Glutamatergic neuron (in vitro differentiated cells): Measurements from ENCODE around the gene DPYSL4. TPM values are rescaled to one million over a fixed set of nuclear protein-coding genes. Genes with fewer than 3 reads are reported as not detected.
A peak's percentile ranks its signal among the peaks of the same experiment; 100 is the strongest.

Source experiments
- DNase-seq: peaks from one replicate; pipeline ENCODE4 v3.0.0; 2022
- H3K27ac Mint-ChIP-seq: one replicate; pipeline ENCODE4 v1.8.0; 2020; ENCODE audit warnings: mild to moderate bottlenecking, mixed read lengths, inconsistent platforms; ENCODE audit not compliant: unreplicated experiment
- H3K27me3 Mint-ChIP-seq: one replicate; pipeline ENCODE4 v1.8.0; 2020; ENCODE audit warnings: mild to moderate bottlenecking, moderate library complexity, mixed read lengths, inconsistent platforms; ENCODE audit not compliant: unreplicated experiment
- H3K36me3 Mint-ChIP-seq: one replicate; pipeline ENCODE4 v1.8.0; 2020; ENCODE audit warnings: mild to moderate bottlenecking, mixed read lengths, inconsistent platforms; ENCODE audit not compliant: unreplicated experiment
- H3K4me1 Mint-ChIP-seq: one replicate; pipeline ENCODE4 v1.8.0; 2020; ENCODE audit warnings: mild to moderate bottlenecking, low read depth, mixed read lengths, inconsistent platforms; ENCODE audit not compliant: unreplicated experiment
- H3K4me3 Mint-ChIP-seq: one replicate; pipeline ENCODE4 v1.8.0; 2020; ENCODE audit warnings: mild to moderate bottlenecking, mixed read lengths, inconsistent platforms; ENCODE audit not compliant: unreplicated experiment
- H3K9me3 Mint-ChIP-seq: one replicate; pipeline ENCODE4 v1.8.0; 2020; ENCODE audit warnings: mild to moderate bottlenecking, moderate library complexity, mixed read lengths, inconsistent platforms; ENCODE audit not compliant: unreplicated experiment
- CTCF ChIP-seq: fragments of 200-600 bp; sonication (generic); IDR thresholded peaks from one replicate; pipeline ENCODE4 v1.5.0; 2021; ENCODE audit not compliant: partially characterized antibody, unreplicated experiment
- total RNA-seq: library from RNA; stranded (reverse); fragmentation: NEBNext Ultra II Directional; extraction: Animal tissue kit (Norgen Biotek cat#: 25700); gene quantifications from one replicate; pipeline ENCODE4 v1.2.1, GENCODE V29; 2021; ENCODE audit not compliant: unreplicated experiment

Gene DPYSL4
- total RNA-seq, 1 donor from 2014 or later, result 402 TPM

DNA sequence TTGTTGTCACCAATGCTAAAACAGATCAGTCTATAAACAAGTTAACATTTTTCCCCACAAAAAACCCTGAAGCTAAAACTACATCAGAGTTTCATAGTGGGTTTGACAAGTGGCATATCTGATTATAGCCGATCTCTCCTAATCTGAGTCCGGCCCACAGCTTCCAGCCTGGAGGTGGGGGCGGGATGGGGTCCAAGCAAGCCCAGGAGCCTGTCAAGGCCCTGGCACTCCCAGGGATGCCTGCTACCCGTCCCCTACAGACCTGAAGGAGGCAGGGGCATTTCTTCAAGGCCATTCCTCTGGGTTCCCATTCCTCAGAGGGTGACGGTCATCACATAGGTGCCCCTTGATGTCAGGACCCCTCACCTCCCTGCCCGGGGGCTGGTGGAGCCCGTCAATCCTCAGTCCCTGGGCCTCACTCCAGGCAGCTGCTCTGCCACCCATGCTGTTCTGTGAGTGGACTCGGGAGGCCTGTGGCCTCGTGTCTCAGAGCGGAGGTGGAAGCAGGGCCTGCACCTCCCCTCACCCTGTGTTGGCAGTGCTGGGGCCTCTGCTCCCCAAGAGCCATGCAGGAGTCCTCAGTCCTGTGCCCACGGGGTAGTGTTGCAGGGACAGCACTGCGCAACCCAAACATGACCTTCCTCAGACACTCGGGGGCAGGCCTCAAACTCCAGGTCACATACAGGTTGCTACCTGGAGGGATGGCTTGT lies 8.8 kb downstream of the DPYSL4 start:
- Mint-ChIP-seq H3K27me3 (peaks cover 10% of the 10 kb centered on the region), H3K4me3 (no peak overlapping the region)

GRCh38 chr10:132196178-132197113 lies 9.7 kb downstream of the DPYSL4 start:
- Mint-ChIP-seq H3K4me3 (no peak overlapping the region), H3K27ac (no peak overlapping the region), H3K4me1 (no peaks in the 10 kb centered on the region), H3K36me3 (peaks cover 6% of the 10 kb centered on the region), H3K27me3 (peaks cover 7% of the 10 kb centered on the region), H3K9me3 (peaks cover 5% of the 10 kb centered on the region)
- TF ChIP-seq CTCF, result no peak
- peak; percentile 12 for DNase-seq

More for the DNA sequence above, 8.8 kb downstream of the DPYSL4 start:
- TF ChIP-seq CTCF, result no peak
- Mint-ChIP-seq H3K27ac (peak overlapping the region; percentile 28), H3K36me3 (peaks cover 9% of the 10 kb centered on the region), H3K4me1 (no peaks in the 10 kb centered on the region), H3K9me3 (peaks cover 5% of the 10 kb centered on the region)
- DNase-seq, result peak; percentile 10

DNA sequence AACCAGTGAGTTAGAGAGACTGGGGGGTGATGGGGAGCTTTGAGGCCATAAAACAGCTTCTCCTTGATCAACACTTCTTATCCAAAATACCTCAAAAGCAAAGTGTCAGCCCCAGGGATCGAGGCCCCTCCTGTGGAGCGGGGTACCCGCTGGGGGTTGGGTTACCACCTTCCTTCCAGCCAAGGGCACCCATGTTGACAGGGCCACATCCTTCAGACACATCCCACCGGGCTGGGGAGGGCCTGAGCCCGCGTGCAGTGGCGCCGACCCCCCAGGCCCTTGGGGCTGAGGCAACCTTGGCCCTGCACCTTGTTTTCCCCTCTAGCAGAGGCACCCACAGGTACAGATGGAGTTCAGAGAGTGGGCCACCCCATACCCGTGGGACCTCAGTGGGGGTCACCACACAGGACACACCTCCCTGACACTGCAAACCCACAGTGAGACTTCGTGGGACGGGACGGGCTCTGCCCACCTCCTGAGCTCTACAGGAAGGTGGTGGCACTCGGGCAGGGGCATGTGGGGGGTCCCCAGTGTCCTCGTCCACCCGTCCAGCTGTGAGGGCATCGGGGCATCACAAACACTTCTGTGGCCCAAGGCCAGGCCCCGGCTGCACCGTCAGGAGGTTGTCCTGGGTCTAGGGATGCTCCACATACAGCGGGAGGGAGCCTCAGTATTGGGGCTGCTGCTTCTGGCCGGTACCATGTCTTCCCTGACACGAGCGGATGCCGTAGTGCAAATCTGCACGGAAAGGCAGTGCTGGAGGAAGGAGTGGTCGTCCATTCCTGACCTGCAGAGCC lies 10.7 kb downstream of the DPYSL4 start:
- DNase-seq, result peak; percentile 15
- Mint-ChIP-seq H3K4me1 (no peaks in the 10 kb centered on the region), H3K36me3 (peaks cover 6% of the 10 kb centered on the region), H3K9me3 (peaks cover 4% of the 10 kb centered on the region), H3K27ac (no peak overlapping the region), H3K4me3 (no peak overlapping the region), H3K27me3 (peaks cover 8% of the 10 kb centered on the region)
- no peak for TF ChIP-seq CTCF

DNA sequence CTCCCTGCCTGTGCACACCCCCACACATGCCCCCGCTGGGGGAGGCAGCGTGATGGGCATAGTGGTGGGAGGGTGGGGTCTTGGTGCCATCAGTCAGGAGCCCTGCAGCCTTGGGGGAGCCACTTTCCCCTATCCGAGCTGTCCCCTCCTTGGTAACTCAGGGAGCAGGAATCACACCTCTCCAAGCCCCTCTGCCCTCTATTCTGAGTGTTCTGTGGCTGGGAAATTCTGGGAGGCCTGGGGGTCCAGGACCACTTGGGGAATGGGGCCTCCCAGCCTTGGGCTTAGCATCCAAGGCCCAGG lies 11.3 kb downstream of the DPYSL4 start:
- H3K27me3 Mint-ChIP-seq, result peaks cover 6% of the 10 kb centered on the region
- H3K9me3 Mint-ChIP-seq, result peaks cover 1% of the 10 kb centered on the region
- H3K36me3 Mint-ChIP-seq, result peaks cover under 1% of the 10 kb centered on the region
- H3K4me1 Mint-ChIP-seq, result no peaks in the 10 kb centered on the region
- no peak for DNase-seq
- no peak overlapping the region for H3K27ac Mint-ChIP-seq
- H3K4me3 Mint-ChIP-seq, result no peak overlapping the region
- no peak for TF ChIP-seq CTCF
